ENCODE data around the gene ARHGEF2. TPM values are rescaled to one million over a fixed set of nuclear protein-coding genes. Genes with fewer than 3 reads are reported as not detected.

ARHGEF2 gene
- total RNA-seq, 2 experiments from 2014 or later, result 78.8 to 133 TPM

DNA sequence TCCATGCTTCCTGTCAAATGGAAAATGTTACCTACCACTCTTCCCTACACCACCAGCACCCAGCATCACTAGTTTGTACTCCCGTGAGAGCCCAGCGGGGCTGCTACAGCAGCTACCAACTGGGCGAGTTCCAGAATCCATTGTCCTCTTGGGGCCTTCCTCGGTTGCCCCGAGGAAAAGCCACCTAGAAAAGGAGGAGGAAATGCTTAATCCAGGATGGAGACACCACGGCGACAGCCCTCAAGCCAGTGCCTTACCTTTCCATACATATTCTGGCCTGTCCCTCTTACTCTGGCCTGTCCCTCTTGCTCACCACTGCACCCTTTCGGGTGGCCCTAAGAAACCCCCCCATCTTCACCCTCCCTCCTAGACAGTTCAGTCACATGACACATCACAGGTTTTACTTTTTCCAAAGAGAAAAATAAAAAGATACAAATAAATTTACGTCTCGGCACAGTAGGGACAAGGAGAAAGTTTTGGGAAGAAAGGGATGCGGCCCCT, 67.7 kb downstream of the ARHGEF2 start:
- Histone ChIP-seq H2AFZ (ENCODE audit: low read length) (no peak overlapping the region), H3K79me2 (ENCODE audit: insufficient read depth, low read depth, low read length) (peaks cover 12% of the 10 kb centered on the region; the same call in 1 of the 2 replicates), H3K4me1 (ENCODE audit: insufficient read depth, low read length, poor library complexity, severe bottlenecking) (peaks cover 23% of the 10 kb centered on the region), H3K27ac (ENCODE audit: low read depth, low read length, poor library complexity, severe bottlenecking) (peak overlapping the region; percentile 65), H3K9me2 (ENCODE audit: insufficient read depth, low read length) (no peaks in the 10 kb centered on the region), H4K20me1 (ENCODE audit: insufficient read depth, low read length) (no peaks in the 10 kb centered on the region), H3K36me3 (ENCODE audit: insufficient read depth, low read length) (peaks cover 91% of the 10 kb centered on the region), H3K9me3 (ENCODE audit: low read length) (no peaks in the 10 kb centered on the region), H3K4me3 (ENCODE audit: low read depth, low read length, poor library complexity, severe bottlenecking) (peak overlapping the region; percentile 78), H3K4me2 (ENCODE audit: low read length) (peak overlapping the region; percentile 90)
- ChIA-PET CTCF (ENCODE audit: unreplicated experiment) (interaction anchor here (0.6 to 1.0 kb wide), 2 partner anchors 49 to 132 kb away, joined by 3 read pairs; no protein-coding TSS in a partner anchor), POLR2A (no interaction called here)
- no TSS peak for BruUV-seq (replicated peaks)
- DNase-seq (ENCODE audit: low spot score), result peak; percentile 31
- no peak for TF ChIP-seq EZH2phosphoT487 (IDR thresholded peaks at IDR 0.05; ENCODE audit: borderline replicate concordance, low read depth, low read length)
- peak; percentile 34; the same call in 1 of the 2 replicates for TF ChIP-seq CTCF (conservative IDR thresholded peaks at IDR 0.05; ENCODE audit: low read length)
- intact Hi-C loops (cut with micrococcal nuclease; ENCODE audit: unreplicated experiment), result no loop called here

DNA sequence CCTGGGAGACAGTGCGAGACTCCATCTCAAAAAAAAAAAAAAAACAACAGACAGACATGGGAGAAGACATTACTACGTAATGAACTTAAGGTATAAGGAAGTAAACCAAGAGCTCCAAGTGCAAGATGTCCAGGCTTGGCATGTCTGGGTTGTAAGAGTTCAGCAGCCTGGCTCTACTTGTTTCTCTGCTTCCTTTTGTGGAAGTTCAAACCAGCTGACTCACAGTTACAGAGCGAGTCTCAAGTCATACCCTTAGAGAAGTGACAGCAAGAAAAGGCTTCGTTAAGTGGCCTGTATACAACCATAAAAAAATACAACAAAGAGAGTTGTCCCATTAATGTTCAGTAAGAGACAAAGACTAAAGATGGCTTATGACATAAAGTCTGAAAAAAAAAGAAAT, 68.5 kb downstream of the ARHGEF2 start:
- H3K79me2 ChIP-seq (ENCODE audit: insufficient read depth, low read depth, low read length), result peaks cover 12% of the 10 kb centered on the region; the same call in 1 of the 2 replicates
- H3K4me2 ChIP-seq (ENCODE audit: low read length), result peak overlapping the region; percentile 90
- intact Hi-C loops (cut with micrococcal nuclease; ENCODE audit: unreplicated experiment), result no loop called here

More for the DNA sequence above, 68.5 kb downstream of the ARHGEF2 start:
- Histone ChIP-seq H3K4me3 (ENCODE audit: low read depth, low read length, poor library complexity, severe bottlenecking) (peak overlapping the region; percentile 78), H4K20me1 (ENCODE audit: insufficient read depth, low read length) (no peaks in the 10 kb centered on the region), H2AFZ (ENCODE audit: low read length) (no peak overlapping the region), H3K27ac (ENCODE audit: low read depth, low read length, poor library complexity, severe bottlenecking) (peak overlapping the region; percentile 11), H3K9me2 (ENCODE audit: insufficient read depth, low read length) (no peaks in the 10 kb centered on the region), H3K4me1 (ENCODE audit: insufficient read depth, low read length, poor library complexity, severe bottlenecking) (peaks cover 23% of the 10 kb centered on the region), H3K9me3 (ENCODE audit: low read length) (no peaks in the 10 kb centered on the region), H3K36me3 (ENCODE audit: insufficient read depth, low read length) (peaks cover 91% of the 10 kb centered on the region)
- TF ChIP-seq CTCF (conservative IDR thresholded peaks at IDR 0.05; ENCODE audit: low read length) (no peak), EZH2phosphoT487 (IDR thresholded peaks at IDR 0.05; ENCODE audit: borderline replicate concordance, low read depth, low read length) (no peak)
- BruUV-seq (replicated peaks), result no TSS peak
- peak; percentile 29 for DNase-seq (ENCODE audit: low spot score)
- ChIA-PET POLR2A (no interaction called here), CTCF (ENCODE audit: unreplicated experiment) (no interaction called here)
